ENCODE results near the gene PHF23. TPM values are rescaled to one million over a fixed set of nuclear protein-coding genes. Genes with fewer than 3 reads are reported as not detected.

PHF23 gene
- total RNA-seq, 1 experiment from 2014 or later, result 85.1 TPM

GRCh38 chr17:7281074-7281952, 42.1 kb upstream of the PHF23 start, which contains the start of gene SLC2A4:
TSS of gene SLC2A4 (plus strand) at chr17:7281718. CDS start at chr17:7281935, 217 bp downstream.
- CTCF ChIA-PET, result interaction anchor here (0.5 to 2.4 kb wide), 5 partner anchors 15 to 436 kb away, joined by 3 to 30 read pairs (median 4); partner anchors contain the start of gene DNAH2
- peak; percentile 98 for DNase-seq (ENCODE audit: low spot score)
- no peak for TF ChIP-seq EZH2 (IDR thresholded peaks at IDR 0.05; ENCODE audit: borderline replicate concordance, low read depth, low read length, poor library complexity, severe bottlenecking)
- TF ChIP-seq CTCF (conservative IDR thresholded peaks at IDR 0.05; ENCODE audit: low read depth, low read length), result no peak
- peaks cover 18% of the 10 kb centered on the region for H3K4me1 ChIP-seq (ENCODE audit: insufficient read depth, low read length, poor library complexity, severe bottlenecking)
- BruUV-seq (replicated peaks), result no TSS peak
- no peaks in the 10 kb centered on the region for H3K36me3 ChIP-seq (ENCODE audit: insufficient read depth, low read length, poor library complexity, severe bottlenecking)
- POLR2A ChIA-PET (ENCODE audit: low non-redundant PET), result interaction anchor here (0.7 kb wide), 1 partner anchor 11 kb away, joined by 21 read pairs; no protein-coding TSS in a partner anchor
- peak within 1 kb of the TSS; percentile 55 for H3K4me3 ChIP-seq (ENCODE audit: low read depth, low read length, poor library complexity, severe bottlenecking)
- intact Hi-C loops (cut with micrococcal nuclease; ENCODE audit: unreplicated experiment), result loop anchor here (1.0 kb wide), 1 partner anchor 15 kb away; no protein-coding TSS in a partner anchor
- H3K27ac ChIP-seq (ENCODE audit: low read depth, low read length, poor library complexity, severe bottlenecking), result peak within 1 kb of the TSS; percentile 50
- no peaks in the 10 kb centered on the region for H3K9me3 ChIP-seq (ENCODE audit: low read depth, low read length, poor library complexity, severe bottlenecking)
- H3K27me3 ChIP-seq (replicated peaks; ENCODE audit: insufficient read depth, low read depth, low read length, poor library complexity), result no peaks in the 10 kb centered on the region

- ChIA-PET CTCF (interaction anchor here (0.5 to 2.4 kb wide), 3 partner anchors 16 to 318 kb away, joined by 3 to 30 read pairs (median 7); no protein-coding TSS in a partner anchor), POLR2A (ENCODE audit: low non-redundant PET) (no interaction called here)
- Histone ChIP-seq H3K27me3 (replicated peaks; ENCODE audit: insufficient read depth, low read depth, low read length, poor library complexity) (no peaks in the 10 kb centered on the region), H3K27ac (ENCODE audit: low read depth, low read length, poor library complexity, severe bottlenecking) (peak overlapping the region; percentile 48), H3K4me1 (ENCODE audit: insufficient read depth, low read length, poor library complexity, severe bottlenecking) (peaks cover 18% of the 10 kb centered on the region), H3K36me3 (ENCODE audit: insufficient read depth, low read length, poor library complexity, severe bottlenecking) (no peaks in the 10 kb centered on the region), H3K9me3 (ENCODE audit: low read depth, low read length, poor library complexity, severe bottlenecking) (no peaks in the 10 kb centered on the region), H3K4me3 (ENCODE audit: low read depth, low read length, poor library complexity, severe bottlenecking) (peak overlapping the region; percentile 55)
- no peak for TF ChIP-seq EZH2 (IDR thresholded peaks at IDR 0.05; ENCODE audit: borderline replicate concordance, low read depth, low read length, poor library complexity, severe bottlenecking)
- peak; percentile 94 for TF ChIP-seq CTCF (conservative IDR thresholded peaks at IDR 0.05; ENCODE audit: low read depth, low read length)
- no TSS peak for BruUV-seq (replicated peaks)
- intact Hi-C loops (cut with micrococcal nuclease; ENCODE audit: unreplicated experiment), result loop anchor here (1.0 kb wide), 3 partner anchors 16 to 66 kb away; partner anchors contain the start of gene NEURL4
- peak; percentile 90 for DNase-seq (ENCODE audit: low spot score)
Observed at GRCh38 chr17:7280519-7281073, 41.3 kb upstream of the PHF23 start.

GRCh38 chr17:7279448-7279847, 40.2 kb upstream of the PHF23 start:
- H3K4me1 ChIP-seq (ENCODE audit: insufficient read depth, low read length, poor library complexity, severe bottlenecking), result peaks cover 18% of the 10 kb centered on the region
- TF ChIP-seq EZH2 (IDR thresholded peaks at IDR 0.05; ENCODE audit: borderline replicate concordance, low read depth, low read length, poor library complexity, severe bottlenecking) (no peak), CTCF (conservative IDR thresholded peaks at IDR 0.05; ENCODE audit: low read depth, low read length) (no peak)
- CTCF ChIA-PET, result interaction anchor here (1.0 kb wide), 1 partner anchor 17 kb away, joined by 4 read pairs; no protein-coding TSS in a partner anchor
- no peak overlapping the region for H3K4me3 ChIP-seq (ENCODE audit: low read depth, low read length, poor library complexity, severe bottlenecking)
- no peak overlapping the region for H3K27ac ChIP-seq (ENCODE audit: low read depth, low read length, poor library complexity, severe bottlenecking)
- BruUV-seq (replicated peaks), result no TSS peak
- H3K27me3 ChIP-seq (replicated peaks; ENCODE audit: insufficient read depth, low read depth, low read length, poor library complexity), result no peaks in the 10 kb centered on the region
- no peaks in the 10 kb centered on the region for H3K9me3 ChIP-seq (ENCODE audit: low read depth, low read length, poor library complexity, severe bottlenecking)
- H3K36me3 ChIP-seq (ENCODE audit: insufficient read depth, low read length, poor library complexity, severe bottlenecking), result no peaks in the 10 kb centered on the region
- POLR2A ChIA-PET (ENCODE audit: low non-redundant PET), result no interaction called here
- intact Hi-C loops (cut with micrococcal nuclease; ENCODE audit: unreplicated experiment), result no loop called here
- DNase-seq (ENCODE audit: low spot score), result no peak

Data from A673 (cell line).